Measurements from ENCODE around the gene DAAM2. TPM values are rescaled to one million over a fixed set of nuclear protein-coding genes. Genes with fewer than 3 reads are reported as not detected.

The DAAM2 gene
- total RNA-seq, 1 donor from 2014 or later: 61.9 TPM

DNA sequence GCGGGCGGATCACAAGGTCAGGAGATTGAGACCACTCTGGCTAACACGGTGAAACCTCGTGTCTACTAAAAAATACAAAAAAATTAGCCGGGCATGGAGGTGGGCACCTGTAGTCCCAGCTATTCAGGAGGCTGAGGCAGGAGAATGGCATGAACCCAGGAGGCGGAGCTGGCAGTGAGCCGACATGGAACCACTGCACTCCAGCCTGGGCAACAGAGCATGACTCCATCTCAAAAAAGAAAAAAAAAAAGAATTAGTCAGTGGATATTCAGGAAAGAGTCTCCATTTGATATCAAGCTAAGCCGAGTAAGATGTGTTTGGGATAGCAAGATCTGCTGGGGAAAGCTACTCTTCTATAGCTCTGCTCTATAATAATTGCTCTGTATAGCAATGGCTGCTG lies 101.1 kb downstream of the DAAM2 start:
- ATAC-seq (no peak), DNase-seq (ENCODE audit: low spot score) (no peak)
- intact Hi-C loops (cut with DNase I): loop anchor here (5.0 kb wide), 1 partner anchor 531 kb away; no protein-coding TSS in a partner anchor

DNA sequence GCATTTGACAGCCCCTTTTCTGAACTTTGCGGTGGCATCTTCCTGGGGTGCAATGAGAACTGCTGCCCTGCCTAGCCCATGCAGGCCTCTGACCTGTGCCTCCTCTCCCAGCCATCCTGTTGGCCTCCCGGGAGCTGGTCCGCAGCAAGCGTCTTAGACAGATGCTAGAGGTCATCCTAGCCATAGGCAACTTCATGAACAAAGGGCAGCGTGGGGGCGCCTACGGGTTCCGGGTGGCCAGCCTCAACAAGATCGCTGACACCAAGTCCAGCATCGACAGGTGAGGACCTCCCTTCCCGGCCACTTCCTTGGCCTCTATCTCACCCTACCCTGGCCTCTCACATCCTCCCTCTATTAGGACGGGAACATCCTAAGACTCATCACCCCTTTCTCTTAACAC lies 104.5 kb downstream of the DAAM2 start:
- no peak for ATAC-seq
- DNase-seq (ENCODE audit: low spot score): no peak
- intact Hi-C loops (cut with DNase I): no loop called here

- ATAC-seq: no peak
- intact Hi-C loops (cut with DNase I): no loop called here
Observed at GRCh38 chr6:39897698-39898097, 105.5 kb downstream of the DAAM2 start.

GRCh38 chr6:39898625-39899024 lies 106.4 kb downstream of the DAAM2 start:
- intact Hi-C loops (cut with DNase I): no loop called here
- DNase-seq (ENCODE audit: low spot score): no peak
- no peak for ATAC-seq

More at GRCh38 chr6:39897698-39898097, 105.5 kb downstream of the DAAM2 start:
- no peak for DNase-seq (ENCODE audit: low spot score)

GRCh38 chr6:39899554-39900295 lies 107.5 kb downstream of the DAAM2 start:
- ATAC-seq (no peak), DNase-seq (ENCODE audit: low spot score) (peak; percentile 47)
- intact Hi-C loops (cut with DNase I): no loop called here

DNA sequence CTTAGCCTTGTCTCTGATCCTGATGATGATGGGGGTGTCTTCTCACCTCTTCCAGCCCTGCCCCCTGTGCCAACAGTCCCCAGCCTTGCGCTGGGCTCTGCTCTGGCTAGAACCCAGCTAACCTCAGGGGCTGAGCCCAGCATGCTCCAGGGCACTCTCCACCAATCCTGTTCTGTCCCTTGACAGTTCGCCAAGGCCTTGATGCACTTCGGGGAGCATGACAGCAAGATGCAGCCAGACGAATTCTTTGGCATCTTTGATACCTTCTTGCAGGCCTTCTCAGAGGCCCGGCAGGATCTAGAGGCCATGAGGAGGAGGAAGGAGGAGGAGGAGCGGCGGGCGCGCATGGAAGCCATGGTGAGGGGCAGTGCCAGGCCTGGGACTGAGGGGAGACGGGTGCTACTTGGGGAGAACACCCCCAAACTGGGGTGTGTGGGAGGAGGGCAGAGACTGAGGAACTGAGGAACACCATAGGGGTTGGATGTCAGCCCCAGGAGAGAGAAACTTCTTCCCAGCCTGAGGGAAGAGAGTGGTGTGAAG lies 109.0 kb downstream of the DAAM2 start:
- DNase-seq (ENCODE audit: low spot score) (peak; percentile 53), ATAC-seq (no peak)
- intact Hi-C loops (cut with DNase I): no loop called here

- peak; percentile 25 for ATAC-seq
- peak; percentile 64 for DNase-seq (ENCODE audit: low spot score)
Observed at GRCh38 chr6:39901670-39902069, 109.5 kb downstream of the DAAM2 start.

DNA sequence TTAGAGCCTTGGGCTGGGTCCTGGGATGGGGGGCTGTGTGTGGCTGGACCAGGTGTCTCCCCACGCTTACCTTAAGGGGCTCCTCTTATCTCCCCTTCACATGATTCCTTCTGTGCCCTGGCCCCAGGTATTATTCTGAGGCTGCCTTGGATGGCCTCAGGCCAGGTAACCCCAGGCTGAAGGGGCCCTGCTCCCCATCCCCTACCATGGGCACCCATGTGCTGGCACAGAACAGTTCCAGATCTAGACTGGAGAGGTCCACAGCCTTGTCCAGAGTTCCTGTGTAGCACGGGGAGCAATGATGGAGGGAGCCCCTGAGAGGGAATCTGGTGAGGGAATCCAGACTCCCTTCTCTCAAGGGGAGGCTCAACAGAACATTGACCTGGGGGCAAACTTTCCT lies 110.0 kb downstream of the DAAM2 start:
- ATAC-seq: peak; percentile 3
- peak; percentile 39 for DNase-seq (ENCODE audit: low spot score)
- intact Hi-C loops (cut with DNase I): no loop called here

More at GRCh38 chr6:39901670-39902069, 109.5 kb downstream of the DAAM2 start:
- intact Hi-C loops (cut with DNase I): no loop called here

GRCh38 chr6:39902786-39903465 lies 110.8 kb downstream of the DAAM2 start:
- ATAC-seq (peak; percentile 7), DNase-seq (ENCODE audit: low spot score) (peak; percentile 41)
- intact Hi-C loops (cut with DNase I): no loop called here

GRCh38 chr6:39903656-39904055 lies 111.5 kb downstream of the DAAM2 start:
- ATAC-seq: no peak
- intact Hi-C loops (cut with DNase I): no loop called here
- peak; percentile 59 for DNase-seq (ENCODE audit: low spot score)

- no peak for ATAC-seq
- peak; percentile 45 for DNase-seq (ENCODE audit: low spot score)
- intact Hi-C loops (cut with DNase I): no loop called here
Observed at GRCh38 chr6:39904946-39905639, 112.9 kb downstream of the DAAM2 start.

- peak; percentile 38 for ATAC-seq
- intact Hi-C loops (cut with DNase I): no loop called here
- DNase-seq (ENCODE audit: low spot score): peak; percentile 50
Observed at GRCh38 chr6:39905640-39905975, 113.4 kb downstream of the DAAM2 start.

DNA sequence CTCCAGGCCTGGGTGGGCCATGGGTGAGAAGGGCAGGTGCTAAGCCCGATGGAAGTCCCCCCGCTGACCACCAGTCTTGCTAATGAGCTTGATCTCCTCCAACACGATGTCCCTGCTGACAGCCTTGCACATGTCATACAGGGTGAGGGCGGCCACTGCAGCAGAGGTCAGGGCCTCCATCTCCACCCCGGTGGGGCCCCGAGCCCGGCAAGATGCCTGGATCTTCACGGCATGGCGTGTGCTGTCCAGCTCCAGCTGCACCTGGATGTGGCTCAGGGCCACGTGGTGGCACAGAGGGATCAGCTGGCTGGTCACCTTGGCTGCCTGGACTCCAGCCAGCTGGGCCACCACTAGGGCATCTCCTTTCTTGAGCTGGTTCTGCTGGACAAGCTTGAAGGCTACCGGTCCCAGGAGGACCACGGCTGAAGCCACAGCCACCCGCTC lies 114.2 kb downstream of the DAAM2 start:
- ATAC-seq (peak; percentile 4), DNase-seq (ENCODE audit: low spot score) (peak; percentile 55)
- intact Hi-C loops (cut with DNase I): no loop called here

DNA sequence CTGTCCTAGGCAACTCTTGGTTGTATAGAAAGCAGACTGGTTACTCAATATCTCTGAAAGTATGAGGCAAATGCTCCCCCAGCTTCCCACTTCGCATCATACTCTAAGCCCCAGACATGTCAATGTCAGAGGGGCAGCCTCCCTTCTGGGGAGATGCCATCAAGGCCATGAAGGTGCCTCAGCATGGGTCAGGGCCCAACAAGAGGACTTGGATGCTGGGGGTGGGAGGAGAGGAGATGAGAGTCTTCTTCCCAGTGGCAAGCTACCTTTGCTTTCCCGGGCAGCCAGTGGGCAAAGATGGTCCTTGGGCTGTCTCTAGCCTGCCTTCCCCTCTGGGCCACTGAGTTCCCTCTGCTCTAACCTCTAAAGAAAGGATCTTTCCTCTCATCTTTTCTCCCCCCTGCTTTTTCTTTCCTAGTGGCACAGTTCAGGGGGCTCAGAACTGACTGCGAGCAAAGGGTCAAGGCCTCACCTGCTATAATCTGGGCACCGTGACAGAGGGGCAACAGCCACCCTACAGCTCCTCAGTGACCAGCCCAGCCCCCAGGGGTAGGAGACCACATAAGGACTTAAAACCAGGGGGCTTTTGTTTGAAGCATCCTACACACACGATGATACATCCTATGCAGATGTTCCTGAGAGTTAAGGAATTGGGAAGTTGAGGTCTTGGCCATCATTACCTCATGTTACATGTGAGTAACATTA lies 115.8 kb downstream of the DAAM2 start:
- ATAC-seq: no peak
- intact Hi-C loops (cut with DNase I): no loop called here
- DNase-seq (ENCODE audit: low spot score): peak; percentile 39

GRCh38 chr6:39908838-39909583 lies 116.8 kb downstream of the DAAM2 start:
- intact Hi-C loops (cut with DNase I): no loop called here
- DNase-seq (ENCODE audit: low spot score): peak; percentile 30
- ATAC-seq: no peak

- DNase-seq (ENCODE audit: low spot score): peak; percentile 34
- intact Hi-C loops (cut with DNase I): no loop called here
- ATAC-seq: no peak
Observed at GRCh38 chr6:39909701-39910100, 117.5 kb downstream of the DAAM2 start.

DNA sequence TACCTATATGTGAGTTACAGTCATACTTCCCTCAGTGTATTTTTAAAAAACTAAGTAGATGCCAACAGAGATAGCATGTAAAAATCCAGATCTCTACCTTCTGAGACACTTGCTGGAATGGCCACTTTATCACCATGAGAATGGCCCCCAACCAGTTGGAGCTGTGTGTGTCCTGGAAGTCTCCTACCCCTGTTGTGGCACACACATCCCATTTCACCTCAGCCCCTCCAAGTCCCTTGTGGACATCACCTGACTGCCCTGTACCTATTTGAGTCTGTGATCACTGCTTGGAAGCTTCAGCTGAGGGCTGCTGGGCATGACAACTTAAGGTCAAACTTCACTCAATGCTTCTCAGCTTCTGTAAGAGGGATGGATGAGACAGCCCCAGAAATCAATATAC lies 118.0 kb downstream of the DAAM2 start:
- intact Hi-C loops (cut with DNase I): no loop called here
- ATAC-seq (no peak), DNase-seq (ENCODE audit: low spot score) (peak; percentile 10)

- peak; percentile 26 for DNase-seq (ENCODE audit: low spot score)
- intact Hi-C loops (cut with DNase I): no loop called here
- no peak for ATAC-seq
Observed at GRCh38 chr6:39910744-39911143, 118.6 kb downstream of the DAAM2 start.

Measured in sciatic nerve (tissue), 2 donors.